Dermis blood vessel endothelial cell (primary cell): ENCODE measurements around the gene UBR3. TPM values are rescaled to one million over a fixed set of nuclear protein-coding genes. Genes with fewer than 3 reads are reported as not detected.
"Not testable (repeated sequence)": the region's sequence is repeated elsewhere in the genome, so short reads cannot be mapped to it uniquely, and the experiment has no call there.

Experiments
- DNase-seq: peaks from one replicate; pipeline ENCODE4 v3.0.0; 2010
- total RNA-seq: library from RNA; depleted of rRNA; stranded (reverse); fragments of >200 nt; gene quantifications from 2 replicates; pipeline ENCODE4 v1.2.3, GENCODE V29; 2014

UBR3 gene
- total RNA-seq, 1 donor from 2014 or later: 60.6 TPM

- DNase-seq: peak; percentile 88
Measured at GRCh38 chr2:169824373-169825333, 2.6 kb upstream of the UBR3 start, which contains the start of gene METTL5. Gene METTL5 (minus strand): TSS chr2:169824905. CDS start chr2:169824597, 308 bp downstream.

- DNase-seq: peak; percentile 45
Measured at GRCh38 chr2:169828141-169828811, 1.0 kb downstream of the UBR3 start.

GRCh38 chr2:169834401-169834800 lies 7.1 kb downstream of the UBR3 start:
- no peak for DNase-seq

GRCh38 chr2:169838743-169839489 lies 11.7 kb downstream of the UBR3 start:
- DNase-seq: no peak

- no peak for DNase-seq
Measured at GRCh38 chr2:169839954-169840746, 12.9 kb downstream of the UBR3 start.

GRCh38 chr2:169840747-169841142 lies 13.5 kb downstream of the UBR3 start:
- no peak for DNase-seq

GRCh38 chr2:169841625-169842024 lies 14.4 kb downstream of the UBR3 start:
- not testable (repeated sequence) for DNase-seq

GRCh38 chr2:169845016-169845415 lies 17.8 kb downstream of the UBR3 start:
- DNase-seq: no peak

- DNase-seq: peak; percentile 10
Measured at GRCh38 chr2:169848959-169849693, 21.9 kb downstream of the UBR3 start.

- DNase-seq: no peak
Measured at GRCh38 chr2:169849710-169850109, 22.5 kb downstream of the UBR3 start.

GRCh38 chr2:169853041-169853668 lies 25.9 kb downstream of the UBR3 start:
- no peak for DNase-seq

- DNase-seq: not testable (repeated sequence)
Measured at GRCh38 chr2:169855281-169856258, 28.3 kb downstream of the UBR3 start.

GRCh38 chr2:169859423-169859822 lies 32.2 kb downstream of the UBR3 start:
- no peak for DNase-seq

- DNase-seq: no peak
Measured at GRCh38 chr2:169860149-169860548, 32.9 kb downstream of the UBR3 start.

- DNase-seq: no peak
Measured at GRCh38 chr2:169862816-169863215, 35.6 kb downstream of the UBR3 start.

GRCh38 chr2:169865492-169865891 lies 38.2 kb downstream of the UBR3 start:
- no peak for DNase-seq

GRCh38 chr2:169866230-169866629 lies 39.0 kb downstream of the UBR3 start:
- DNase-seq: not testable (repeated sequence)

GRCh38 chr2:169867579-169867978 lies 40.3 kb downstream of the UBR3 start:
- no peak for DNase-seq

- no peak for DNase-seq
Measured at GRCh38 chr2:169868951-169869350, 41.7 kb downstream of the UBR3 start.

GRCh38 chr2:169871369-169871768 lies 44.1 kb downstream of the UBR3 start:
- DNase-seq: not testable (repeated sequence)
